Measurements from ENCODE around the gene CHRNA4.

DNA sequence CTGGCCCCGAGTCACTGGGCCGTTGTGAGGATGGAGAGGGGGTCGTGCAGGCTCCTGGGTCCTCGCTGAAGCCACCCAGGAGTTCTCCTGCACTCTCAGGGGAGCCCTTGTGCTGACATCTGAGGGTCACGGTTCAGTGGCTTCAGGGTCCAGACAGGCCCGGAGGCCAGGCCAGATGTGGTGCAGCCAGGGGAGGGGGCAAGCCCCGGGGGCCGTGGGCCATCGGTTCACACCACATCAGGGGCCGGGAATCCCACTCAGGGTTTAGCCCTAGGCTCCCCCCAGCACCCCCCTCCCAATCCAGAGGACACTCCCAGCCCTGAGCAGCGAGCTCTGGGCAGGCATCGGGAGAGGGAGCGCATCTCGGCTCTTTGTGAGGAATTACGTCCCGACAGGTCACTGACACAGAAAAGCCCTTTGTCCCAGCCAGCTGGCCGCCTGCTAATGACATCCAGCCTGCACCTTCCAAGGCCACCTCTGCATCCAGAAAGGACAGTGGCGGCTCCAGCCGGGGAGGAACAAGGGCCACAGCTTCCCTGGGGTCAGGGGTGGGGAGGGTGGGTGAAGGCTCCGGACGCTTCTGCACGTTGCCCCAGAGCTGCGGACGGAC, 6.4 kb upstream of the CHRNA4 start:
- TF ChIP-seq, protein P1, sequence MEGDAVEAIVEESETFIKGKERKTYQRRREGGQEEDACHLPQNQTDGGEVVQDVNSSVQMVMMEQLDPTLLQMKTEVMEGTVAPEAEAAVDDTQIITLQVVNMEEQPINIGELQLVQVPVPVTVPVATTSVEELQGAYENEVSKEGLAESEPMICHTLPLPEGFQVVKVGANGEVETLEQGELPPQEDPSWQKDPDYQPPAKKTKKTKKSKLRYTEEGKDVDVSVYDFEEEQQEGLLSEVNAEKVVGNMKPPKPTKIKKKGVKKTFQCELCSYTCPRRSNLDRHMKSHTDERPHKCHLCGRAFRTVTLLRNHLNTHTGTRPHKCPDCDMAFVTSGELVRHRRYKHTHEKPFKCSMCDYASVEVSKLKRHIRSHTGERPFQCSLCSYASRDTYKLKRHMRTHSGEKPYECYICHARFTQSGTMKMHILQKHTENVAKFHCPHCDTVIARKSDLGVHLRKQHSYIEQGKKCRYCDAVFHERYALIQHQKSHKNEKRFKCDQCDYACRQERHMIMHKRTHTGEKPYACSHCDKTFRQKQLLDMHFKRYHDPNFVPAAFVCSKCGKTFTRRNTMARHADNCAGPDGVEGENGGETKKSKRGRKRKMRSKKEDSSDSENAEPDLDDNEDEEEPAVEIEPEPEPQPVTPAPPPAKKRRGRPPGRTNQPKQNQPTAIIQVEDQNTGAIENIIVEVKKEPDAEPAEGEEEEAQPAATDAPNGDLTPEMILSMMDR (IDR thresholded peaks at IDR 0.05; ENCODE audit: low read depth, low read length, poor library complexity, severe bottlenecking): no peak
- no peak for TF ChIP-seq EZH2phosphoT487 (IDR thresholded peaks at IDR 0.05; ENCODE audit: borderline replicate concordance, low read length)

Data from DOHH2 (cell line).